PC-9 (cell line): Measurements from ENCODE around the gene FOXO3. TPM values are rescaled to one million over a fixed set of nuclear protein-coding genes. Genes with fewer than 3 reads are reported as not detected.

Experiments
- BruUV-seq: library from RNA; stranded (reverse); fragments of 400-500 nt; replicated peaks from 2 replicates; lab custom pipeline; 2021; lab: Mats Ljungman, UMichigan
- CTCF ChIA-PET: fragments of 300-600 bp; sonication (Branson Sonifier 250); formaldehyde crosslinking; loops from one replicate; lab custom pipeline; 2022; ENCODE audit warnings: antibody characterized with exemption; lab: Charles Lee
- POLR2A ChIA-PET: fragments of 300-600 bp; sonication (Branson Sonifier 250); formaldehyde crosslinking; loops from one replicate; lab custom pipeline; 2022; ENCODE audit warnings: antibody characterized with exemption; ENCODE audit not compliant: unreplicated experiment; lab: Charles Lee
- DNase-seq, 2 experiments: peaks; one replicate each; pipeline versions ENCODE4 v3.0.0 to v3.0.0-alpha.2; 2015 to 2022; ENCODE audit warnings: mixed read lengths in 1 of 2
- H2AFZ ChIP-seq: fragments of 200-600 bp; sonication (generic); 2 replicates; pipeline ENCODE4 v1.8.1; 2017; ENCODE audit warnings: antibody characterized with exemption
- H3F3A ChIP-seq: fragments of 200-600 bp; sonication (generic); 2 replicates; pipeline ENCODE4 v1.8.1; 2017; ENCODE audit warnings: antibody characterized with exemption, mild to moderate bottlenecking, low read depth; ENCODE audit not compliant: insufficient read depth
- H3K27ac ChIP-seq: fragments of 200-600 bp; sonication (generic); 2 replicates; pipeline ENCODE4 v1.6.1; 2016; ENCODE audit warnings: mixed run types
- H3K27me3 ChIP-seq: fragments of 200-600 bp; sonication (generic); 2 replicates; pipeline ENCODE4 v1.6.1; 2016; ENCODE audit warnings: low read depth, mixed run types; ENCODE audit not compliant: insufficient read depth
- H3K36me3 ChIP-seq: fragments of 200-600 bp; sonication (generic); 2 replicates; pipeline ENCODE4 v1.6.1; 2016; ENCODE audit warnings: low read depth, mixed run types
- H3K4me1 ChIP-seq: fragments of 200-600 bp; sonication (generic); replicated peaks from 2 replicates; pipeline ENCODE4 v1.6.1; 2016; ENCODE audit warnings: mixed run types; ENCODE audit not compliant: insufficient read depth
- H3K4me2 ChIP-seq: fragments of 200-600 bp; sonication (generic); 2 replicates; pipeline ENCODE4 v1.6.1; 2017; ENCODE audit warnings: mixed run types
- H3K4me3 ChIP-seq: fragments of 200-600 bp; sonication (generic); 2 replicates; pipeline ENCODE4 v1.6.1; 2016; ENCODE audit warnings: mixed run types
- H3K79me2 ChIP-seq: fragments of 200-600 bp; sonication (generic); 2 replicates; pipeline ENCODE4 v1.6.1; 2017; ENCODE audit warnings: low read depth, mixed run types
- H3K9me2 ChIP-seq: fragments of 200-600 bp; sonication (generic); 2 replicates; pipeline ENCODE4 v1.8.1; 2017; ENCODE audit warnings: mild to moderate bottlenecking; ENCODE audit not compliant: insufficient read depth
- H3K9me3 ChIP-seq: fragments of 200-600 bp; sonication (generic); 2 replicates; pipeline ENCODE4 v1.8.1; 2016; ENCODE audit warnings: low read depth; ENCODE audit not compliant: insufficient read depth
- H4K20me1 ChIP-seq: fragments of 200-600 bp; sonication (generic); 2 replicates; pipeline ENCODE4 v1.8.1; 2017; ENCODE audit not compliant: insufficient read depth
- EZH2 ChIP-seq: fragments of 200-600 bp; sonication (generic); IDR thresholded peaks from 2 replicates; pipeline ENCODE4 v1.8.0; 2017; ENCODE audit warnings: antibody characterized with exemption, low read depth
- intact Hi-C: fragments of 100-400 bp; cut with micrococcal nuclease; formaldehyde crosslinking; loops from one replicate; pipeline ENCODE4 v1.10.0; 2022; ENCODE audit not compliant: unreplicated experiment
- total RNA-seq: library from RNA; stranded (reverse); gene quantifications from 2 replicates; pipeline ENCODE4 v1.2.3, GENCODE V29; 2021
- TF ChIP-seq, protein P1 (sequence below): fragments of 200-600 bp; sonication (generic); conservative IDR thresholded peaks from 2 replicates; pipeline ENCODE4 v1.6.1; 2017; ENCODE audit warnings: mixed run types, antibody characterized with exemption, mild to moderate bottlenecking, moderate library complexity

The FOXO3 gene
- total RNA-seq, 1 experiment from 2014 or later: 59.4 TPM

DNA sequence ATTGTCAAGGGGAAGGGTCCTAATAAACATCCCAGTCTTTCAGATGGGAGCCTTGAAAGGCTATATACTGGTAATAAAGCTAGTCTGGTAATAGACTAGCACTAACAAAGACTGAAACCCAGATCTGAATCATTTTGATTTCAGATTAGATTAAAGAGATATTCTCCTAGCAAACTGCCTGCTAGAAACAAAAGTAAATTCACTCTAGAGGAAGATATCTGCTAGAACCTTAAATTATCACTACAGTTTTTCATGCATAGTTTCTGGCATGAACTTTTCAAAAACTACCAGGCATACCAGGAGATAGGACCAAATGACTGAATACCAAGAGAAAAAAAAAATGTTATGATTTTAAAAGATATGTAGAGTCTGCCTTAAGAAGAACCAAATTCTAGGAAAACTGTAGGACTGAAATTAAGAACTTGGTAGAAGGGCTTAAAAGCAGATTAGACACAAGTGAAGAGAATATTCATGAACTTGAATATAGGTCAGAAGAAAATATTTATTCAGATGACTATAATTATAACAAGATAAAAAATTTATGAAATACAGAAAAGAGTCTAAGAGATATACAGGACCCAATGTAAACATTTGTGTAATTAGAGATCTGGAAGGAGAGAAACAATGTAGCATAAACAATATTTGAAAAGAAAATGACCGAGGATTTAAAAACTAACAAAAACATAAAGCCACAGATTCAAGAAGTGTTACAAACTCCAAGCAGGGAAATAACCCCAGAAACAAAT, 141.6 kb downstream of the FOXO3 start:
- no peaks in the 10 kb centered on the region for H3K27me3 ChIP-seq
- no peak for TF ChIP-seq EZH2
- TF ChIP-seq, protein P1, sequence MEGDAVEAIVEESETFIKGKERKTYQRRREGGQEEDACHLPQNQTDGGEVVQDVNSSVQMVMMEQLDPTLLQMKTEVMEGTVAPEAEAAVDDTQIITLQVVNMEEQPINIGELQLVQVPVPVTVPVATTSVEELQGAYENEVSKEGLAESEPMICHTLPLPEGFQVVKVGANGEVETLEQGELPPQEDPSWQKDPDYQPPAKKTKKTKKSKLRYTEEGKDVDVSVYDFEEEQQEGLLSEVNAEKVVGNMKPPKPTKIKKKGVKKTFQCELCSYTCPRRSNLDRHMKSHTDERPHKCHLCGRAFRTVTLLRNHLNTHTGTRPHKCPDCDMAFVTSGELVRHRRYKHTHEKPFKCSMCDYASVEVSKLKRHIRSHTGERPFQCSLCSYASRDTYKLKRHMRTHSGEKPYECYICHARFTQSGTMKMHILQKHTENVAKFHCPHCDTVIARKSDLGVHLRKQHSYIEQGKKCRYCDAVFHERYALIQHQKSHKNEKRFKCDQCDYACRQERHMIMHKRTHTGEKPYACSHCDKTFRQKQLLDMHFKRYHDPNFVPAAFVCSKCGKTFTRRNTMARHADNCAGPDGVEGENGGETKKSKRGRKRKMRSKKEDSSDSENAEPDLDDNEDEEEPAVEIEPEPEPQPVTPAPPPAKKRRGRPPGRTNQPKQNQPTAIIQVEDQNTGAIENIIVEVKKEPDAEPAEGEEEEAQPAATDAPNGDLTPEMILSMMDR: no peak
- H3K9me3 ChIP-seq: peaks cover 18% of the 10 kb centered on the region; the same call in 1 of the 2 replicates
- peaks cover 8% of the 10 kb centered on the region; the same call in 1 of the 2 replicates for H3K36me3 ChIP-seq
- H3K79me2 ChIP-seq: no peaks in the 10 kb centered on the region
- ChIA-PET CTCF (no interaction called here), POLR2A (no interaction called here)
- no peaks in the 10 kb centered on the region for H3K9me2 ChIP-seq
- H3K4me3 ChIP-seq: no peak overlapping the region
- no peaks in the 10 kb centered on the region for H3K4me1 ChIP-seq
- DNase-seq: no peak
- BruUV-seq: no TSS peak
- H3K27ac ChIP-seq: no peak overlapping the region
- H3K4me2 ChIP-seq: no peak overlapping the region
- intact Hi-C loops: no loop called here
- H4K20me1 ChIP-seq: no peaks in the 10 kb centered on the region
- H2AFZ ChIP-seq: no peak overlapping the region
- H3F3A ChIP-seq: no peaks in the 10 kb centered on the region

DNA sequence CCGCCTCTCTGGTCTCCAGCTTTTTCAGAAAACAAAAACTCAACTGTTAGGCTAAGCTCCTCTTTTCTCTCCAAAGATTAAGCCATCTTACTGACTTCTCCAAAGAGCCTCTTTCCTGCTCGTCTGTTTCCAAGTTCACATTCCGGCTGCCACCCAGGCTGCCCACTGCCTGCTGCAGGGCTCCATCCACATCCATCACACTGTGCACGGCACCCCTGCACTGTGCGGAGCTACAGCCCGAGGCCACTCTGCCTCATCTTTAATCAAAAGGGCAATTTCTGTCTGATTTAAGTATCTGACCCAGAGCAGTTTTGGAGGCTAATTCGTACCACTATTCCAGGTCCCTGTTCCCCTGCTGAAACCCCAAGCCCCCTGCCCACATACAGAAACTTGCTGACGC, 145.9 kb downstream of the FOXO3 start:
- H3K4me1 ChIP-seq: no peaks in the 10 kb centered on the region
- H3K9me2 ChIP-seq: no peaks in the 10 kb centered on the region
- H3K27me3 ChIP-seq: no peaks in the 10 kb centered on the region
- intact Hi-C loops: no loop called here
- no peaks in the 10 kb centered on the region for H3K79me2 ChIP-seq
- BruUV-seq: no TSS peak
- H2AFZ ChIP-seq: no peak overlapping the region
- no peak overlapping the region for H3K4me2 ChIP-seq
- H3F3A ChIP-seq: no peaks in the 10 kb centered on the region
- no peak for DNase-seq
- ChIA-PET POLR2A (no interaction called here), CTCF (interaction anchor here (0.7 kb wide), 1 partner anchor 8 kb away, joined by 3 read pairs; no protein-coding TSS in a partner anchor)
- TF ChIP-seq, protein P1: no peak
- TF ChIP-seq EZH2: no peak
- no peak overlapping the region for H3K4me3 ChIP-seq
- H3K36me3 ChIP-seq: peaks cover 3% of the 10 kb centered on the region; the same call in 1 of the 2 replicates
- peaks cover 13% of the 10 kb centered on the region; the same call in 1 of the 2 replicates for H3K9me3 ChIP-seq
- H4K20me1 ChIP-seq: no peaks in the 10 kb centered on the region
- H3K27ac ChIP-seq: no peak overlapping the region

DNA sequence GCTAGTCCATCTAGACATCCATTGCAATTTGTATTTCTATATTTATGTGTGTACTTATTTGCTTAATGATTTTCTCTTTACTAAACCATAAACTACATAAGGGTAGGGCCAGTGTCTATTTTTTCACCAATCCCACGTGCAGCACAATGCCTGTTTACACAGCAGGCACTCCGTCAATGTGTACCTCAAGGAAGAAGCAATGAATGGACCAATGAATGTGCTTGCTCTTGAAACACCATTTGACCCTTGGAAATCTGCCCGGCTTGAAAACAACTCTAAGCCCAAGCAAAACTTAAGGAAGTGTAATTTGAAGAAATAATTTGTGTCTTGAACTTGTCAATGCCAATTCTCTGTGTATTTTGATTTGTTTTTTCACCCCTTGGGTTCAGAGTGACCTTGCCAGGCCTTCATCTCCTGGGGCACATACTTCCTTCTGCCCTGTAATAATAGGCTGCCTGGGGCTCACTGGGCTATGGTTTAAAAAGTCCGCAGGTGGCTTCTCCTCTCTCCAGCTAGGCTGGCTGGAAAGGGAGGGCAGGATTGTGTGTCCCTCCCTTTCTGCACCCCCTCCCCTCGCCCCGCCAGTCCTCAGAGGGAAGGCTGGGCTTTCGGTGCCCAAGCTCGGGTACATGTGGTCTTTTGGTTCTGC, 146.7 kb downstream of the FOXO3 start:
- Histone ChIP-seq H3K4me2 (no peak overlapping the region), H3K4me1 (peaks cover 7% of the 10 kb centered on the region), H3K9me2 (no peaks in the 10 kb centered on the region), H4K20me1 (no peaks in the 10 kb centered on the region), H3K27me3 (no peaks in the 10 kb centered on the region), H3F3A (0 out of 2 replicates have a peak, but pooled peaks cover 2% of the 10 kb centered on the region), H3K27ac (no peak overlapping the region), H2AFZ (no peak overlapping the region), H3K79me2 (peaks cover 5% of the 10 kb centered on the region; the same call in 1 of the 2 replicates), H3K9me3 (peaks cover 6% of the 10 kb centered on the region; the same call in 1 of the 2 replicates), H3K4me3 (no peak overlapping the region), H3K36me3 (no peaks in the 10 kb centered on the region)
- TF ChIP-seq EZH2: no peak
- TF ChIP-seq, protein P1: no peak
- ChIA-PET POLR2A (interaction anchor here (0.6 kb wide), 1 partner anchor 863 kb away, joined by 4 read pairs; no protein-coding TSS in a partner anchor), CTCF (no interaction called here)
- no TSS peak for BruUV-seq
- DNase-seq: peak in 1 of 2 experiments; percentile 77
- intact Hi-C loops: no loop called here
